Activated T-helper 17 cell treated with anti-CD3 and anti-CD28 coated beads, Interleukin-2, amount 50 U/mL, for 72 hours (primary cell): ENCODE measurements around the gene DUSP11. TPM values are rescaled to one million over a fixed set of nuclear protein-coding genes. Genes with fewer than 3 reads are reported as not detected.
"Not testable (repeated sequence)": the region's sequence is repeated elsewhere in the genome, so short reads cannot be mapped to it uniquely, and the experiment has no call there.

Experiments
- ATAC-seq: fragments of 150-1000 bp; cut with Tn5 transposase; replicated peaks from 2 replicates; pipeline ENCODE4 v1.10.0; 2021; ENCODE audit warnings: mild to moderate bottlenecking, moderate library complexity
- H3K27ac Mint-ChIP-seq: one replicate; pipeline ENCODE4 v1.8.0; 2022; ENCODE audit warnings: mixed read lengths
- H3K27me3 Mint-ChIP-seq: one replicate; pipeline ENCODE4 v1.8.0; 2022; ENCODE audit warnings: mixed read lengths
- H3K36me3 Mint-ChIP-seq: one replicate; pipeline ENCODE4 v1.8.0; 2022; ENCODE audit warnings: low read depth, mild to moderate bottlenecking, mixed read lengths
- H3K4me1 Mint-ChIP-seq: one replicate; pipeline ENCODE4 v1.8.0; 2022; ENCODE audit warnings: mixed read lengths
- H3K4me3 Mint-ChIP-seq: one replicate; pipeline ENCODE4 v1.8.0; 2022; ENCODE audit warnings: mild to moderate bottlenecking, mixed read lengths
- H3K9me3 Mint-ChIP-seq: one replicate; pipeline ENCODE4 v1.8.0; 2022; ENCODE audit warnings: mixed read lengths
- total RNA-seq, 2 donors: library from RNA; stranded (reverse); gene quantifications; one replicate each; pipeline ENCODE4 v1.2.3, GENCODE V29; 2022

Gene DUSP11
- total RNA-seq, 2 donors from 2014 or later: 36.7 to 41.0 TPM

- not testable (repeated sequence) for H3K4me1 Mint-ChIP-seq, H3K27me3 Mint-ChIP-seq, H3K27ac Mint-ChIP-seq, H3K4me3 Mint-ChIP-seq, H3K36me3 Mint-ChIP-seq, ATAC-seq, H3K9me3 Mint-ChIP-seq
These were observed 62.2 kb downstream of the DUSP11 start for GRCh38 chr2:73717695-73718094.

GRCh38 chr2:73717251-73717606 is 62.7 kb downstream of the DUSP11 start:
- Mint-ChIP-seq H3K36me3 (no peaks in the 10 kb centered on the region), H3K9me3 (peaks cover 5% of the 10 kb centered on the region), H3K27ac (no peak overlapping the region), H3K4me1 (no peaks in the 10 kb centered on the region), H3K27me3 (peaks cover 7% of the 10 kb centered on the region), H3K4me3 (no peak overlapping the region)
- no peak for ATAC-seq

DNA sequence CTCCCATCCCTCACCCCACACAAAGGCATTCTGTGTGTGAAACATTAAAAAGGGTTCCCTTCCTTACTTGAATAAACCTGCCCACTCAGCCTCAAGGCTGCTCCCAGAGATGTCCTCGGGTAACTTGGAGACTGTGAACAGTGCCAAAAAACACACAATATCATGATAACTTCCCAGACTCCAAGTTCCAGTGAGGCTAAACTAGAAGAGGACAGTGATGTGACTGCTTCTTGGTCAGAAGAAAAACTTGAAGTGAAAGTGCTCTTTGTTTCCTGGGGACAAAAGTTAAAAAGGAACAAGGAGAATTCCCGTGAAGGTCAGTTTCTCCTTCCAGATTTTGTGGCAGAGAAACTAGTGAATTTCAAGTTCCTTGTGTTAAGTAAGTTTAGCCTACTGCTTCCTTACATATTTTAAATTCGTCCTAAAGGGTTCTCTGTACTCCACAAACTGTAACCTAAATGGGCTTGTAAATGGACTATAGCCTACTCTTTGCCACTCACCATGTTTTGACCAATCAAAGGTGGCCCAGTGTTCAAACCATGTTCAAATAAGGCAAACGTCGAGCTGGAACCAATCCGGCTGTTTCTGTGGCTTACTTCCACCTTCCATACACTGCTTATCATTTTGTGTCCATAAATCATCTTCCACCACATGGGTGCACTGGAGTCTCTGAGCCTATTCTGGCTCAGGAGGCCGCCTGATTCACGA is 63.2 kb downstream of the DUSP11 start:
- Mint-ChIP-seq H3K27me3 (peaks cover 7% of the 10 kb centered on the region), H3K9me3 (peaks cover 5% of the 10 kb centered on the region), H3K27ac (no peak overlapping the region), H3K36me3 (no peaks in the 10 kb centered on the region), H3K4me1 (no peaks in the 10 kb centered on the region), H3K4me3 (no peak overlapping the region)
- ATAC-seq: no peak

DNA sequence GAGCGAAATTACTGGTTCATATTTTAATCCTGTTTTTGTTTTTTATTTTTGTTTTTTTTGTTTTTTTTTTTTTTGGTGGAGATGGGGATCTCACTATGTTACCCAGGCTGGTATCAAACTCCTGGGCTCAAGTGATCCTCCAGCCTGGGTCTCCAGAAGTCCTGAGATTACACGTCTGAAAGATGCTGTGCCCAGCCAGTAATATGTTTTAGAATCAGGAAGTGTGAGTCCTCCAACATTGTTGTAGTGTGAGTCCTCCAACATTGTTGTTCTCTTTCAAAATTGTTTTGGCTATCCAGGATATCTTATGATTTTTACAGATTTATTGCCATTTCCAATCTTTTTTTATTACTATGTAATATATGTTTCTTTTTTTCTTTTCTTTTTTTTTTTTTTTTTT is 65.8 kb downstream of the DUSP11 start:
- Mint-ChIP-seq H3K4me1 (no peaks in the 10 kb centered on the region), H3K27me3 (peaks cover 7% of the 10 kb centered on the region), H3K9me3 (peaks cover 5% of the 10 kb centered on the region), H3K27ac (no peak overlapping the region), H3K4me3 (no peak overlapping the region), H3K36me3 (no peaks in the 10 kb centered on the region)
- ATAC-seq: no peak

Other genes starting within 250 kb of the DUSP11 start
- not detected for gene NAT8, start 137.7 kb downstream of the DUSP11 start, total RNA-seq
- gene TPRKB, start 42.8 kb downstream of the DUSP11 start, total RNA-seq: 10 to 100 TPM; 25.8 to 37.5 TPM
- gene C2orf78, start 4.1 kb upstream of the DUSP11 start, total RNA-seq: under 1 TPM in 1 of 2 donors, not detected in 1; 0.08 TPM
- 100 to 1,000 TPM in 1 of 2 donors, 10 to 100 TPM in 1; 59.5 to 152 TPM for gene STAMBP, start 48.9 kb upstream of the DUSP11 start, total RNA-seq
- gene ACTG2, start 112.9 kb upstream of the DUSP11 start, total RNA-seq: not detected
- 10 to 100 TPM; 66.7 to 87.8 TPM for gene DGUOK, start 146.8 kb upstream of the DUSP11 start, total RNA-seq
- 10 to 100 TPM; 15.1 to 42.6 TPM for gene TET3, start 204.8 kb upstream of the DUSP11 start, total RNA-seq